NCI-H1436 (cell line): ENCODE measurements around the gene VWA3A.

Experiments used
- DNase-seq: peaks from one replicate; lab custom pipeline; 2025; lab: John Stamatoyannopoulos, UW

Gene VWA3A

GRCh38 chr16:22203091-22203490 lies 110.8 kb downstream of the VWA3A start:
- no peak for DNase-seq

- no peak for DNase-seq
These were observed 111.8 kb downstream of the VWA3A start for GRCh38 chr16:22204091-22204655.

GRCh38 chr16:22205577-22206012 lies 113.3 kb downstream of the VWA3A start:
- no peak for DNase-seq

GRCh38 chr16:22206013-22206841 lies 113.9 kb downstream of the VWA3A start, which contains the start of gene EEF2K:
Gene EEF2K (plus strand): TSS chr16:22206278. CDS start chr16:22225730, 19,452 bp downstream.
- DNase-seq: peak; percentile 70
